Uterus (tissue), 4 donors: ENCODE data around the gene STAB2. TPM values are rescaled to one million over a fixed set of nuclear protein-coding genes. Genes with fewer than 3 reads are reported as not detected.

Experiments used
- DNase-seq, 2 donors: peaks; one replicate each; pipeline ENCODE4 v3.0.0-alpha.2; 2019 to 2020
- H3K27ac ChIP-seq, 2 donors: fragments of 200-600 bp; sonication (generic); 1 replicate in 1 of 2; 2 replicates in 1 of 2; pipeline ENCODE4 v1.5.1; 2016 to 2018
- H3K27me3 ChIP-seq, 2 donors: fragments of 200-600 bp; sonication (generic); one replicate each; pipeline ENCODE4 v1.5.1; 2018 to 2019; ENCODE audit warnings: control low read depth in 1 of 2
- H3K36me3 ChIP-seq, 2 donors: fragments of 200-600 bp; sonication (generic); one replicate each; pipeline ENCODE4 v1.5.1; 2019; ENCODE audit warnings: control low read depth in 1 of 2
- H3K4me1 ChIP-seq, 2 donors: fragments of 200-600 bp; sonication (generic); one replicate each; pipeline ENCODE4 v1.5.1; 2018 to 2019; ENCODE audit warnings: control low read depth in 1 of 2
- H3K4me3 ChIP-seq, 2 donors: fragments of 200-600 bp; sonication (generic); 1 replicate in 1 of 2; 2 replicates in 1 of 2; pipeline ENCODE4 v1.5.1; 2018 to 2019; ENCODE audit warnings: mild to moderate bottlenecking in 1 of 2
- H3K9me3 ChIP-seq, 2 donors: fragments of 200-600 bp; sonication (generic); one replicate each; pipeline ENCODE4 v1.5.1; 2019; ENCODE audit warnings: control low read depth in 1 of 2
- CTCF ChIP-seq, 4 experiments: fragments of 200-600 bp in 2 of 4; fragments of 450-650 bp in 2 of 4; sonication (generic) in 2 of 4; IDR thresholded peaks; one replicate each; pipeline ENCODE4 v1.5.1; 2016 to 2019; ENCODE audit warnings: antibody characterized with exemption in 4 of 4, mild to moderate bottlenecking in 2 of 4, moderate library complexity in 1 of 4
- POLR2A ChIP-seq, 2 donors: fragments of 450-650 bp; IDR thresholded peaks; one replicate each; pipeline ENCODE4 v1.6.1; 2016; ENCODE audit warnings: antibody characterized with exemption in 2 of 2, mild to moderate bottlenecking in 1 of 2, moderate library complexity in 1 of 2
- intact Hi-C: fragments of 100-400 bp; cut with DNase I; formaldehyde crosslinking; loops from one replicate; pipeline ENCODE4 v1.15.1; 2023; ENCODE audit warnings: low total_unique reads
- total RNA-seq, 4 donors: library from RNA; depleted of rRNA in 3 of 4; stranded (reverse); fragments of >200 nt in 3 of 4; gene quantifications; one replicate each; pipeline versions ENCODE4 v1.1.0 to v1.2.4, GENCODE V29; 2014 to 2023
- donor health status: DM: yes; HTN: yes; CAD: no.

Gene STAB2
- total RNA-seq, 4 donors from 2014 or later: 0.21 to 19.4 (median 2.6) TPM; not detected in 1

GRCh38 chr12:103715494-103715893, 128.4 kb downstream of the STAB2 start:
- no peak for TF ChIP-seq POLR2A (IDR thresholded peaks at IDR 0.05)
- no peak for TF ChIP-seq CTCF (IDR thresholded peaks at IDR 0.05)
- no peak for DNase-seq

GRCh38 chr12:103716517-103717196, 129.6 kb downstream of the STAB2 start:
- no peak for DNase-seq
- Histone ChIP-seq H3K27ac (no peak overlapping the region), H3K36me3 (no peaks in the 10 kb centered on the region), H3K27me3 (no peaks in the 10 kb centered on the region), H3K4me3 (no peak overlapping the region), H3K4me1 (no peaks in the 10 kb centered on the region), H3K9me3 (no peaks in the 10 kb centered on the region)
- TF ChIP-seq CTCF (IDR thresholded peaks at IDR 0.05): no peak
- TF ChIP-seq POLR2A (IDR thresholded peaks at IDR 0.05): no peak
- intact Hi-C loops: no loop called here

More at GRCh38 chr12:103715494-103715893, 128.4 kb downstream of the STAB2 start:
- Histone ChIP-seq H3K4me3 (no peak overlapping the region), H3K9me3 (no peaks in the 10 kb centered on the region), H3K27ac (no peak overlapping the region), H3K27me3 (no peaks in the 10 kb centered on the region), H3K4me1 (no peaks in the 10 kb centered on the region), H3K36me3 (no peaks in the 10 kb centered on the region)
- intact Hi-C loops: no loop called here

- H3K4me3 ChIP-seq: no peak overlapping the region
- H3K4me1 ChIP-seq: no peaks in the 10 kb centered on the region
- TF ChIP-seq CTCF (IDR thresholded peaks at IDR 0.05) (no peak), POLR2A (IDR thresholded peaks at IDR 0.05) (no peak)
- no peaks in the 10 kb centered on the region for H3K9me3 ChIP-seq
- no peak overlapping the region for H3K27ac ChIP-seq
- intact Hi-C loops: no loop called here
- H3K27me3 ChIP-seq: no peaks in the 10 kb centered on the region
- DNase-seq: no peak
- no peaks in the 10 kb centered on the region for H3K36me3 ChIP-seq
Observed at GRCh38 chr12:103725398-103725797, 138.3 kb downstream of the STAB2 start.

- H3K9me3 ChIP-seq: no peaks in the 10 kb centered on the region
- no peaks in the 10 kb centered on the region for H3K27me3 ChIP-seq
- H3K4me1 ChIP-seq: no peaks in the 10 kb centered on the region
- DNase-seq: no peak
- H3K36me3 ChIP-seq: no peaks in the 10 kb centered on the region
- TF ChIP-seq POLR2A (IDR thresholded peaks at IDR 0.05): no peak
- TF ChIP-seq CTCF (IDR thresholded peaks at IDR 0.05): no peak
- H3K27ac ChIP-seq: no peak overlapping the region
- intact Hi-C loops: no loop called here
- no peak overlapping the region for H3K4me3 ChIP-seq
Observed at GRCh38 chr12:103727638-103728037, 140.6 kb downstream of the STAB2 start.

- no peaks in the 10 kb centered on the region for H3K27me3 ChIP-seq
- H3K27ac ChIP-seq: no peak overlapping the region
- TF ChIP-seq POLR2A (IDR thresholded peaks at IDR 0.05) (no peak), CTCF (IDR thresholded peaks at IDR 0.05) (no peak)
- H3K9me3 ChIP-seq: no peaks in the 10 kb centered on the region
- intact Hi-C loops: no loop called here
- no peaks in the 10 kb centered on the region for H3K36me3 ChIP-seq
- H3K4me3 ChIP-seq: no peak overlapping the region
- H3K4me1 ChIP-seq: no peaks in the 10 kb centered on the region
- DNase-seq: no peak
Observed at GRCh38 chr12:103728323-103728722, 141.2 kb downstream of the STAB2 start.
